IMR-90 (cell line): ENCODE data around the gene ITPK1. TPM values are rescaled to one million over a fixed set of nuclear protein-coding genes. Genes with fewer than 3 reads are reported as not detected.

ENCODE experiments used
- ATAC-seq: fragments of 200-7000 bp; cut with Tn5 transposase; 2 replicates; pipeline ENCODE4 v1.9.1; 2020; ENCODE audit warnings: low read depth, mild to moderate bottlenecking, moderate library complexity
- BruUV-seq: library from RNA; stranded (reverse); fragments of 400-500 nt; replicated peaks from 2 replicates; lab custom pipeline; 2021; lab: Mats Ljungman, UMichigan
- CTCF ChIA-PET: fragments of 300-600 bp; formaldehyde crosslinking; extraction: SDS; loops from one replicate; lab custom pipeline; 2021; ENCODE audit warnings: antibody characterized with exemption; lab: Yijun Ruan, JAX
- POLR2A ChIA-PET: fragments of 300-600 bp; sonication (Branson Sonifier 250); formaldehyde crosslinking; loops from one replicate; lab custom pipeline; 2022; ENCODE audit warnings: antibody characterized with exemption; ENCODE audit not compliant: unreplicated experiment; lab: Charles Lee
- DNase-seq: peaks from one replicate; pipeline ENCODE4 v3.0.0; 2013
- H2AFZ ChIP-seq: replicated peaks from 2 replicates; pipeline ENCODE3; 2013; ENCODE audit warnings: low read length, mild to moderate bottlenecking; ENCODE audit not compliant: poor library complexity
- H2AK5ac ChIP-seq: 2 replicates; pipeline ENCODE4 v1.6.1; 2013; ENCODE audit warnings: low read depth, low read length, inconsistent platforms
- H2AK9ac ChIP-seq: replicated peaks from 2 replicates; pipeline ENCODE3; 2013; ENCODE audit warnings: mild to moderate bottlenecking, low read depth, low read length, moderate library complexity; ENCODE audit not compliant: poor library complexity
- H2BK120ac ChIP-seq: 2 replicates; pipeline ENCODE4 v1.6.1; 2013; ENCODE audit warnings: low read depth, low read length, inconsistent platforms
- H2BK15ac ChIP-seq: 3 replicates; pipeline ENCODE4 v1.6.1; 2013; ENCODE audit warnings: low read depth, low read length, inconsistent platforms
- H2BK20ac ChIP-seq: 2 replicates; pipeline ENCODE4 v1.6.1; 2013; ENCODE audit warnings: low read depth, mild to moderate bottlenecking, inconsistent platforms, low read length, moderate library complexity
- H2BK5ac ChIP-seq: 2 replicates; pipeline ENCODE4 v1.6.1; 2013; ENCODE audit warnings: mild to moderate bottlenecking, low read depth, low read length, inconsistent platforms; ENCODE audit not compliant: poor library complexity, severe bottlenecking
- H3K14ac ChIP-seq: replicated peaks from 2 replicates; pipeline ENCODE4 v1.6.1; 2013; ENCODE audit warnings: low read depth, low read length, inconsistent platforms
- H3K18ac ChIP-seq: 2 replicates; pipeline ENCODE4 v1.6.1; 2013; ENCODE audit warnings: low read depth, low read length, control low read depth
- H3K23ac ChIP-seq: 2 replicates; pipeline ENCODE4 v1.6.1; 2013; ENCODE audit warnings: low read depth, low read length, inconsistent platforms
- H3K27ac ChIP-seq: 2 replicates; pipeline ENCODE4 v1.5.1; 2013; ENCODE audit warnings: mild to moderate bottlenecking, control low read depth, low read length; ENCODE audit not compliant: insufficient read depth
- H3K27me3 ChIP-seq: 2 replicates; pipeline ENCODE4 v1.6.1; 2013; ENCODE audit warnings: low read length; ENCODE audit not compliant: control insufficient read depth, insufficient read depth
- H3K36me3 ChIP-seq: 2 replicates; pipeline ENCODE4 v1.6.1; 2013; ENCODE audit warnings: low read length, mixed read lengths; ENCODE audit not compliant: control insufficient read depth, insufficient read depth
- H3K4ac ChIP-seq: 2 replicates; pipeline ENCODE4 v1.6.1; 2013; ENCODE audit warnings: low read depth, low read length, inconsistent platforms
- H3K4me1 ChIP-seq: 2 replicates; pipeline ENCODE4 v1.6.1; 2013; ENCODE audit warnings: low read length, mixed read lengths; ENCODE audit not compliant: control insufficient read depth, insufficient read depth
- H3K4me2 ChIP-seq: 2 replicates; pipeline ENCODE4 v1.6.1; 2013; ENCODE audit warnings: low read depth, mild to moderate bottlenecking, control low read depth, low read length, moderate library complexity
- H3K4me3 ChIP-seq: 2 replicates; pipeline ENCODE4 v1.5.1; 2013; ENCODE audit warnings: low read depth, mild to moderate bottlenecking, control low read depth, low read length, moderate library complexity; ENCODE audit not compliant: insufficient read depth
- H3K56ac ChIP-seq: 2 replicates; pipeline ENCODE4 v1.6.1; 2013; ENCODE audit warnings: low read length, inconsistent platforms; ENCODE audit not compliant: insufficient read depth; ENCODE audit errors: extremely low read depth
- H3K79me1 ChIP-seq, 2 experiments: 2 replicates each; pipeline ENCODE4 v1.6.1; 2013; ENCODE audit warnings: low read length in 2 of 2, inconsistent platforms in 1 of 2, low read depth in 1 of 2
- H3K9ac ChIP-seq: 2 replicates; pipeline ENCODE4 v1.6.1; 2013; ENCODE audit warnings: low read depth, low read length, control low read depth
- H3K9me1 ChIP-seq: 2 replicates; pipeline ENCODE4 v1.6.1; 2013; ENCODE audit warnings: low read length, inconsistent platforms; ENCODE audit not compliant: insufficient read depth
- H3K9me3 ChIP-seq: 2 replicates; pipeline ENCODE4 v1.6.1; 2013; ENCODE audit warnings: low read length; ENCODE audit not compliant: control insufficient read depth, insufficient read depth
- H4K20me1 ChIP-seq: 2 replicates; pipeline ENCODE4 v1.6.1; 2013; ENCODE audit warnings: low read length, inconsistent platforms; ENCODE audit not compliant: insufficient read depth
- H4K5ac ChIP-seq: 2 replicates; pipeline ENCODE4 v1.6.1; 2013; ENCODE audit warnings: mild to moderate bottlenecking, low read depth, low read length, control low read depth
- H4K8ac ChIP-seq, 2 experiments: 2 replicates each; pipeline ENCODE4 v1.6.1; 2013; ENCODE audit warnings: low read depth in 2 of 2, low read length in 2 of 2, control low read depth in 1 of 2, inconsistent platforms in 1 of 2
- H4K91ac ChIP-seq: 2 replicates; pipeline ENCODE4 v1.6.1; 2013; ENCODE audit warnings: low read depth, low read length, inconsistent platforms; ENCODE audit not compliant: insufficient read depth
- CHD1 ChIP-seq: IDR thresholded peaks from 2 replicates; pipeline ENCODE4 v1.6.1; 2012; ENCODE audit warnings: low read depth, low read length, improper control_type of control experiment
- FOS ChIP-seq: fragments of 150-350 bp; IDR thresholded peaks from 2 replicates; pipeline ENCODE4 v1.6.1; 2016; ENCODE audit warnings: low read depth, low read length
- MXI1 ChIP-seq: IDR thresholded peaks from 2 replicates; pipeline ENCODE4 v1.6.1; 2012; ENCODE audit warnings: low read depth, mild to moderate bottlenecking, low read length, moderate library complexity, borderline replicate concordance
- dilution Hi-C: fragments of 300-500 bp; cut with HindIII; formaldehyde crosslinking; loops from one replicate; pipeline ENCODE4 v1.14.3; 2018; ENCODE audit warnings: low sequenced_read_pairs; ENCODE audit not compliant: unreplicated experiment
- in situ Hi-C: fragments of 300-500 bp; cut with MboI; formaldehyde crosslinking; loops from 3 replicates; pipeline ENCODE4 v1.14.3; 2019; ENCODE audit warnings: low sequenced_read_pairs, inconsistent platforms, mixed read lengths
- intact Hi-C: fragments of 100-400 bp; cut with micrococcal nuclease; formaldehyde crosslinking; loops from 2 replicates; pipeline ENCODE4 v1.10.0; 2022
- polyA plus RNA-seq, 3 experiments: library from polyadenylated mRNA; depleted of rRNA; stranded (reverse); fragments of >200 nt; gene quantifications; 2 replicates each; pipeline ENCODE4 v1.2.3, GENCODE V29; 2012; ENCODE audit warnings: low replicate concordance in 1 of 3
- total RNA-seq: library from RNA; depleted of rRNA; stranded (reverse); fragments of >200 nt; gene quantifications from 2 replicates; pipeline ENCODE4 v1.2.3, GENCODE V29; 2012
- TF ChIP-seq, protein P1 (sequence below): fragments of 150-350 bp; IDR thresholded peaks from 2 replicates; pipeline ENCODE4 v1.6.1; 2017; ENCODE audit warnings: mild to moderate bottlenecking, antibody characterized with exemption, low read length, low read depth

ITPK1 gene
- total and polyA plus RNA-seq, 2 of the 4 experiments (the other 2 are of a cell fraction) = 21.7 to 26.9 TPM

DNA sequence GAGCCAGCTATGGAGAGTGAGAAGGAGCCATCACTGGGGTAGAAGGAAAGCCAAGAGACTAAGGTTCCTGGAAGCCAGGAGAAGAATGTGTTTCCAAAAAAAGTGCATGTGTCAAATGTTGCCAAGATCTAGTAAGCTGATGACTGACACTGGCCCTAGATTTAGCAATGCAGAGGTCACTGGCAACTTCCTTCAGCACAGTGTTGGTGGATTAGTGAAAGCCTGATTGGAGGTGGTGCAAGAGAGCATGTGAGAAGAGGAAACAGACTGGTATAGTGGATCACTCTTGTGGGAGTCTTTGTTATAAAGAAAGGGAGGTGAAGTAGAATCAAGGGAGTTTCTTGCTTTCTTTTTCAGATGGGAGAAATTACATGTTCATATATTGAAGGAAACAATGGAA, 226.8 kb downstream of the ITPK1 start:
- TF ChIP-seq FOS (no peak), CHD1 (no peak), MXI1 (no peak)
- TF ChIP-seq, protein P1, sequence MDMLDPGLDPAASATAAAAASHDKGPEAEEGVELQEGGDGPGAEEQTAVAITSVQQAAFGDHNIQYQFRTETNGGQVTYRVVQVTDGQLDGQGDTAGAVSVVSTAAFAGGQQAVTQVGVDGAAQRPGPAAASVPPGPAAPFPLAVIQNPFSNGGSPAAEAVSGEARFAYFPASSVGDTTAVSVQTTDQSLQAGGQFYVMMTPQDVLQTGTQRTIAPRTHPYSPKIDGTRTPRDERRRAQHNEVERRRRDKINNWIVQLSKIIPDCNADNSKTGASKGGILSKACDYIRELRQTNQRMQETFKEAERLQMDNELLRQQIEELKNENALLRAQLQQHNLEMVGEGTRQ = no peak
- DNase-seq (no peak), ATAC-seq (no peak)
- no peak overlapping the region for H3K27ac ChIP-seq
- no peak overlapping the region for H2BK20ac ChIP-seq
- H3K9ac ChIP-seq = no peak overlapping the region
- peaks cover 5% of the 10 kb centered on the region; the same call in 1 of the 2 replicates for H3K9me3 ChIP-seq
- no peaks in the 10 kb centered on the region for H4K20me1 ChIP-seq
- no peak overlapping the region for H4K5ac ChIP-seq
- peaks cover 3% of the 10 kb centered on the region; the same call in 1 of the 2 replicates for H3K27me3 ChIP-seq
- H2AFZ ChIP-seq = no peak overlapping the region
- H3K9me1 ChIP-seq = no peaks in the 10 kb centered on the region
- H3K23ac ChIP-seq = no peak overlapping the region
- H3K4me1 ChIP-seq = no peaks in the 10 kb centered on the region
- CTCF ChIA-PET = no interaction called here
- no TSS peak for BruUV-seq
- H2BK5ac ChIP-seq = no peak overlapping the region
- no peak overlapping the region for H4K8ac ChIP-seq
- no peak overlapping the region for H3K56ac ChIP-seq
- in situ Hi-C loops = no loop called here
- no peak overlapping the region for H2AK9ac ChIP-seq
- H3K18ac ChIP-seq = no peak overlapping the region
- POLR2A ChIA-PET = no interaction called here
- H3K4me3 ChIP-seq = no peak overlapping the region
- no peak overlapping the region for H2BK15ac ChIP-seq
- no peaks in the 10 kb centered on the region for H3K36me3 ChIP-seq
- H2AK5ac ChIP-seq = no peak overlapping the region
- intact Hi-C loops = no loop called here
- dilution Hi-C loops = no loop called here
- no peak overlapping the region for H3K4ac ChIP-seq
- no peak overlapping the region for H4K91ac ChIP-seq
- H3K79me1 ChIP-seq = no peaks in the 10 kb centered on the region
- H3K14ac ChIP-seq = no peak overlapping the region
- H2BK120ac ChIP-seq = no peak overlapping the region
- no peak overlapping the region for H3K4me2 ChIP-seq
